T follicular helper cell (primary cell): Measurements from ENCODE around the gene IDH3B.

Source experiments
- DNase-seq: peaks from one replicate; pipeline ENCODE4 v3.0.0-alpha.2; 2020; ENCODE audit warnings: low read depth

Gene IDH3B

DNA sequence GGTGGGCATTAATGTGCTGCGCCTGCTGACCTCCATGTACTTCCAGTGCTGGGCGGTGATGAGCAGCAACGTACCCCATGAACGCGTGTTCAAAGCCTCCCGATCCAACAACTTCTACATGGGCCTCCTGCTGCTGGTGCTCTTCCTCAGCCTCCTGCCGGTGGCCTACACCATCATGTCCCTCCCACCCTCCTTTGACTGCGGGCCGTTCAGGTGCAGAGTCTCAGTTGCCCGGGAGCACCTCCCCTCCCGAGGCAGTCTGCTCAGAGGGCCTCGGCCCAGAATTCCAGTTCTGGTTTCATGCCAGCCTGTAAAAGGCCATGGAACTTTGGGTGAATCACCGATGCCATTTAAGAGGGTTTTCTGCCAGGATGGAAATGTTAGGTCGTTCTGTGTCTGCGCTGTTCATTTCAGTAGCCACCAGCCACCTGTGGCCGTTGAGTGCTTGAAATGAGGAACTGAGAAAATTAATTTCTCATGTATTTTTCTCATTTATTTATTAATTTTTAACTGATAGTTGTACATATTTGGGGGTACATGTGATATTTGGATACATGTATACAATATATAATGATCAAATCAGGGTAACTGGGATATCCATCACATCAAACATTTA is 46.8 kb downstream of the IDH3B start:
- DNase-seq = no peak

GRCh38 chr20:2616634-2617033 is 47.4 kb downstream of the IDH3B start:
- no peak for DNase-seq

DNA sequence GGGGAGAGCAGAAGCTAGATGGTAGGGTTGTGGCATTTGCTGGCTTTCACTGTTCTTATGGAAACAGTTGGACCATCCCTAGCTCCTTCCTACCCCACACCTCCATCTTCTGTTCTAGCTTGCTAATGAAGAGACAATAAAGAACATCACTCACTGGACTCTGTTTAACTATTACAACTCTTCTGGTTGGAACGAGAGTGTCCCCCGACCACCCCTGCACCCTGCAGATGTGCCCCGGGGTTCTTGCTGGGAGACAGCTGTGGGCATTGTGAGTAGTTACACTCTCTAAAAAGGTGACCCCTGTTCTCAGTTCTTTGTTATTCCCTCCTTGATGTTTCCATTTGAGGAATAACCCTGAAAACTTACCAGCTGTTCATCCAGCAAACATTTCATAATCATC is 51.9 kb downstream of the IDH3B start:
- DNase-seq = no peak

DNA sequence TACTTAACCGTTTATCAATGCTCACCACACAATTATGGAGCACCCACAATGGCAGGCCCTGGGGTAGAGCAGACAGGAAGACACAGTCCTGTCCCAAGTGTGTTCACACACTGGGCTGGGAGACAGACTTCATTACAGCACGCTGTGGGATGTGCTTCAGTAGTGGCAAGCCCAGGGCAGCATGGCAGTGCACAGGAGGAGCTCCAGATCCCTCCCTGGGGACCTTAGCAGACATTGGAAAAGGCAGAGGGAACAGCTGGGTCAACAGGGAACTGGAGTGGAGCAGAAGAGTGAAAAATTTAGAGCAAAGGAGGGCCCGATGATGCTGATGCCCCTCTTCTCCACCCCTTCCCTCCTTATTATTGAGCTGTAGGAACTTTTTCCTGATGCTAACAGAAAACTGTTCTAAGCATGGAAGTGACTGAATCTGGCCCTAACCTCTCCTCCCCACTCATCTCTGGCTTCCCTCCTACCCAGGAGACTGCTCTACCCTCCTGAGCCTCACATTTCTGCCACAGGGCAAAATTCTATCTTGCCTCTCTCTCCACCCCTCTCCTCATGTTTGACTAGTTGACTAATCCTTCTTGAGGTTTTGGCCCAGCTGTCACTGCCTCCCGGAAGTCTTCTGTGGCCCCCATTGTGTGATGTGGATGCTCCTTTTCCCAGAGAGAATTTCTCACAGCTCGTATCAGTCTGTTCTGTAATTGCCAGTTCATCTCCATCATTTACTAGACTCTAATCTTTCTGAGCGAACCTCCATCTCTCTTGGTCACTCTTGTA is 52.9 kb downstream of the IDH3B start:
- no peak for DNase-seq

DNA sequence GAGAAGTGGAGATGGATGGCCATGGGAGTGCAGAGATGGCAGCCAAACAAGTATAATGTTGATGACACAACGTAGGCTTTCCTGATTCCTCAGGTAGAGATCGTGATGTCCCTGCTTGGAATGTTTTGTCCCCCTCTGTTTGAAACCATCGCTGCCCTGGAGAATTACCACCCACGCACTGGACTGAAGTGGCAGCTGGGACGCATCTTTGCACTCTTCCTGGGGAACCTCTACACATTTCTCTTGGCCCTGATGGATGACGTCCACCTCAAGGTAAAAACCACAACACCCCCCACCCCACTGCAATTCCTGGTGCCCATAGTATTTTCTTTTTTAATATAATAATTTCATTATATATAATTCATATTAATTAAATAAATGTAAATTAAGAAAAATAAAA is 53.7 kb downstream of the IDH3B start:
- no peak for DNase-seq
